ENCODE data around the gene ADAMTSL1. TPM values are rescaled to one million over a fixed set of nuclear protein-coding genes. Genes with fewer than 3 reads are reported as not detected.

The ADAMTSL1 gene
- total RNA-seq, 1 experiment from 2014 or later: 0.94 TPM

GRCh38 chr9:18536554-18536953 lies 62.6 kb downstream of the ADAMTSL1 start (continued):
- TF ChIP-seq MXD4 (CRISPR knock-in tag; IDR thresholded peaks at IDR 0.05; ENCODE audit: borderline replicate concordance): no peak
- TF ChIP-seq, protein P1, sequence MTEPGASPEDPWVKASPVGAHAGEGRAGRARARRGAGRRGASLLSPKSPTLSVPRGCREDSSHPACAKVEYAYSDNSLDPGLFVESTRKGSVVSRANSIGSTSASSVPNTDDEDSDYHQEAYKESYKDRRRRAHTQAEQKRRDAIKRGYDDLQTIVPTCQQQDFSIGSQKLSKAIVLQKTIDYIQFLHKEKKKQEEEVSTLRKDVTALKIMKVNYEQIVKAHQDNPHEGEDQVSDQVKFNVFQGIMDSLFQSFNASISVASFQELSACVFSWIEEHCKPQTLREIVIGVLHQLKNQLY (CRISPR knock-in tag; IDR thresholded peaks at IDR 0.05): no peak
- TF ChIP-seq ZNF416 (CRISPR knock-in tag; IDR thresholded peaks at IDR 0.05): no peak
- no peak for TF ChIP-seq ZNF423 (CRISPR knock-in tag; IDR thresholded peaks at IDR 0.05)
- no peak for TF ChIP-seq HMGXB4 (CRISPR knock-in tag; IDR thresholded peaks at IDR 0.05)
- TF ChIP-seq ZNF512 (CRISPR knock-in tag; IDR thresholded peaks at IDR 0.05; ENCODE audit: borderline replicate concordance): no peak
- TF ChIP-seq TEAD1 (CRISPR knock-in tag; IDR thresholded peaks at IDR 0.05): no peak

GRCh38 chr9:18539203-18539693 lies 65.3 kb downstream of the ADAMTSL1 start:
- POLR2A ChIA-PET: no interaction called here
- no peak overlapping the region for H3K27ac Mint-ChIP-seq
- peaks cover 34% of the 10 kb centered on the region for H3K9me3 Mint-ChIP-seq
- CTCF ChIA-PET: no interaction called here
- ATAC-seq (no peak), DNase-seq (ENCODE audit: low spot score) (no peak)
- TF ChIP-seq NFE2L1 (CRISPR knock-in tag; IDR thresholded peaks at IDR 0.05): no peak
- no peak for TF ChIP-seq ZNF317 (CRISPR knock-in tag; IDR thresholded peaks at IDR 0.05; ENCODE audit: borderline replicate concordance, low read depth)
- no peak for TF ChIP-seq KAT7 (CRISPR knock-in tag; IDR thresholded peaks at IDR 0.05; ENCODE audit: borderline replicate concordance)
- no peak for TF ChIP-seq ERG (CRISPR knock-in tag; IDR thresholded peaks at IDR 0.05)
- TF ChIP-seq, protein P2, sequence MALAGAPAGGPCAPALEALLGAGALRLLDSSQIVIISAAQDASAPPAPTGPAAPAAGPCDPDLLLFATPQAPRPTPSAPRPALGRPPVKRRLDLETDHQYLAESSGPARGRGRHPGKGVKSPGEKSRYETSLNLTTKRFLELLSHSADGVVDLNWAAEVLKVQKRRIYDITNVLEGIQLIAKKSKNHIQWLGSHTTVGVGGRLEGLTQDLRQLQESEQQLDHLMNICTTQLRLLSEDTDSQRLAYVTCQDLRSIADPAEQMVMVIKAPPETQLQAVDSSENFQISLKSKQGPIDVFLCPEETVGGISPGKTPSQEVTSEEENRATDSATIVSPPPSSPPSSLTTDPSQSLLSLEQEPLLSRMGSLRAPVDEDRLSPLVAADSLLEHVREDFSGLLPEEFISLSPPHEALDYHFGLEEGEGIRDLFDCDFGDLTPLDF (CRISPR knock-in tag; IDR thresholded peaks at IDR 0.05): no peak
- no peak for TF ChIP-seq ZNF263 (CRISPR knock-in tag; IDR thresholded peaks at IDR 0.05; ENCODE audit: low read depth)
- TF ChIP-seq SMAD3 (CRISPR knock-in tag; IDR thresholded peaks at IDR 0.05; ENCODE audit: borderline replicate concordance): no peak
- TF ChIP-seq, protein P3, sequence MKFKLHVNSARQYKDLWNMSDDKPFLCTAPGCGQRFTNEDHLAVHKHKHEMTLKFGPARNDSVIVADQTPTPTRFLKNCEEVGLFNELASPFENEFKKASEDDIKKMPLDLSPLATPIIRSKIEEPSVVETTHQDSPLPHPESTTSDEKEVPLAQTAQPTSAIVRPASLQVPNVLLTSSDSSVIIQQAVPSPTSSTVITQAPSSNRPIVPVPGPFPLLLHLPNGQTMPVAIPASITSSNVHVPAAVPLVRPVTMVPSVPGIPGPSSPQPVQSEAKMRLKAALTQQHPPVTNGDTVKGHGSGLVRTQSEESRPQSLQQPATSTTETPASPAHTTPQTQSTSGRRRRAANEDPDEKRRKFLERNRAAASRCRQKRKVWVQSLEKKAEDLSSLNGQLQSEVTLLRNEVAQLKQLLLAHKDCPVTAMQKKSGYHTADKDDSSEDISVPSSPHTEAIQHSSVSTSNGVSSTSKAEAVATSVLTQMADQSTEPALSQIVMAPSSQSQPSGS (CRISPR knock-in tag; IDR thresholded peaks at IDR 0.05; ENCODE audit: borderline replicate concordance, low read depth): no peak
- no peak for TF ChIP-seq OVOL2 (CRISPR knock-in tag; IDR thresholded peaks at IDR 0.05; ENCODE audit: borderline replicate concordance)
- no peak for TF ChIP-seq GTF2I (CRISPR knock-in tag; conservative IDR thresholded peaks at IDR 0.05)
- no peak for TF ChIP-seq CREB1 (CRISPR knock-in tag; IDR thresholded peaks at IDR 0.05)
- TF ChIP-seq ZBTB21 (CRISPR knock-in tag; IDR thresholded peaks at IDR 0.05; ENCODE audit: borderline replicate concordance): no peak
- no peak for TF ChIP-seq ETV6 (CRISPR knock-in tag; IDR thresholded peaks at IDR 0.05)
- TF ChIP-seq HMGA2 (CRISPR knock-in tag; IDR thresholded peaks at IDR 0.05): no peak
- TF ChIP-seq CBFB (CRISPR knock-in tag; IDR thresholded peaks at IDR 0.05; ENCODE audit: low read depth): no peak
- H3K4me1 Mint-ChIP-seq: peaks cover 7% of the 10 kb centered on the region
- peaks cover 7% of the 10 kb centered on the region for H3K27me3 Mint-ChIP-seq (ENCODE audit: low read depth)
- H3K36me3 Mint-ChIP-seq: peaks cover 21% of the 10 kb centered on the region
- H3K4me3 Mint-ChIP-seq: no peak overlapping the region
